GM12878 (cell line): ENCODE data around the gene PRKCB. TPM values are rescaled to one million over a fixed set of nuclear protein-coding genes. Genes with fewer than 3 reads are reported as not detected.

Experiments
- ATAC-seq: fragments of 200-7000 bp; cut with Tn5 transposase; 3 replicates; pipeline ENCODE4 v1.9.1; 2020; ENCODE audit warnings: mild to moderate bottlenecking, moderate library complexity
- BruUV-seq: library from RNA; stranded (reverse); fragments of 400-500 nt; replicated peaks from 2 replicates; lab custom pipeline; 2021; lab: Mats Ljungman, UMichigan
- CTCF ChIA-PET: fragments of 300-600 bp; sonication (Branson Sonifier 250); formaldehyde crosslinking; extraction: SDS; loops from one replicate; lab custom pipeline; 2021; ENCODE audit warnings: inconsistent platforms; lab: Yijun Ruan, JAX
- POLR2A ChIA-PET: fragments of 350-600 bp; formaldehyde crosslinking; extraction: SDS; loops from one replicate; lab custom pipeline; 2021; ENCODE audit warnings: inconsistent platforms; lab: Charles Lee
- RAD21 ChIA-PET: fragments of 300-600 bp; sonication (Branson Sonifier 250); formaldehyde crosslinking; loops from one replicate; lab custom pipeline; 2023; ENCODE audit warnings: antibody characterized with exemption; ENCODE audit not compliant: unreplicated experiment; lab: Charles Lee
- SMC1A ChIA-PET: fragments of 300-600 bp; sonication (Branson Sonifier 250); formaldehyde crosslinking; loops from one replicate; lab custom pipeline; 2023; ENCODE audit not compliant: unreplicated experiment, uncharacterized antibody; lab: Charles Lee
- DNase-seq: peaks from one replicate; pipeline ENCODE4 v3.0.0-alpha.2; 2011; ENCODE audit warnings: low read depth, low spot score
- FAIRE-seq: peaks from 3 replicates; lab custom pipeline; 2011; peaks lifted over from hg19 to GRCh38; lab: Jason Lieb, UNC
- H2AFZ ChIP-seq: 2 replicates; pipeline ENCODE4 v1.6.0; 2011; ENCODE audit warnings: low read depth, low read length, control low read depth; ENCODE audit not compliant: control insufficient read depth
- H3K27ac ChIP-seq: 2 replicates; pipeline ENCODE4 v1.5.1; 2011; ENCODE audit warnings: control low read depth; ENCODE audit not compliant: control insufficient read depth, insufficient read depth
- H3K27me3 ChIP-seq, 2 experiments: replicated peaks in 1 of 2; 2 replicates each; pipeline versions ENCODE4 v1.6.0 to v1.6.1; 2011; ENCODE audit warnings: low read length in 1 of 2; ENCODE audit not compliant: control insufficient read depth in 2 of 2, insufficient read depth in 2 of 2
- H3K36me3 ChIP-seq, 2 experiments: 2 replicates each; pipeline ENCODE4 v1.5.1; 2011; ENCODE audit warnings: low read length in 1 of 2; ENCODE audit not compliant: control insufficient read depth in 2 of 2, insufficient read depth in 2 of 2
- H3K4me1 ChIP-seq: 2 replicates; pipeline ENCODE4 v1.6.1; 2011; ENCODE audit warnings: mild to moderate bottlenecking, low read length, moderate library complexity, mixed read lengths; ENCODE audit not compliant: control insufficient read depth, insufficient read depth
- H3K4me2 ChIP-seq: 2 replicates; pipeline ENCODE4 v1.6.0; 2011; ENCODE audit warnings: control low read depth; ENCODE audit not compliant: control insufficient read depth, insufficient read depth
- H3K4me3 ChIP-seq: fragments of 200-600 bp; sonication (generic); 2 replicates; pipeline ENCODE4 v1.5.1; 2016
- H3K79me2 ChIP-seq: 2 replicates; pipeline ENCODE4 v1.6.0; 2011; ENCODE audit warnings: low read length; ENCODE audit not compliant: control insufficient read depth, insufficient read depth
- H3K9ac ChIP-seq: 2 replicates; pipeline ENCODE4 v1.8.0; 2011; ENCODE audit warnings: low read length, control low read depth, mixed read lengths; ENCODE audit not compliant: control insufficient read depth, insufficient read depth
- H3K9me3 ChIP-seq: replicated peaks from 3 replicates; pipeline ENCODE4 v1.5.1; 2011; ENCODE audit warnings: mild to moderate bottlenecking, low read length; ENCODE audit not compliant: control insufficient read depth, insufficient read depth
- H4K20me1 ChIP-seq: 2 replicates; pipeline ENCODE4 v1.6.0; 2011; ENCODE audit not compliant: control insufficient read depth, insufficient read depth
- BMI1 ChIP-seq: fragments of 450-650 bp; IDR thresholded peaks from 2 replicates; pipeline ENCODE4 v1.6.1; 2016; ENCODE audit warnings: mild to moderate bottlenecking, moderate library complexity, borderline replicate concordance
- FOXK2 ChIP-seq: fragments of 450-650 bp; IDR thresholded peaks from 2 replicates; pipeline ENCODE4 v1.6.1; 2017; ENCODE audit warnings: mild to moderate bottlenecking, moderate library complexity
- NFIC ChIP-seq: IDR thresholded peaks from 2 replicates; pipeline ENCODE4 v1.6.1; 2012; ENCODE audit warnings: low read depth, mild to moderate bottlenecking, inconsistent platforms, low read length, moderate library complexity
- SMAD1 ChIP-seq: fragments of 450-650 bp; IDR thresholded peaks from 2 replicates; pipeline ENCODE4 v1.6.1; 2018; ENCODE audit warnings: mild to moderate bottlenecking, low read depth; ENCODE audit not compliant: partially characterized antibody
- SMC3 ChIP-seq: IDR thresholded peaks from 2 replicates; pipeline ENCODE4 v1.6.1; 2011; ENCODE audit warnings: low read length, improper control_type of control experiment, borderline replicate concordance
- TCF3 ChIP-seq: IDR thresholded peaks from 2 replicates; pipeline ENCODE4 v1.6.1; 2012; ENCODE audit warnings: low read depth, mild to moderate bottlenecking, low read length, borderline replicate concordance; ENCODE audit not compliant: insufficient read depth
- WGBS: methylation state at CpG from one replicate; pipeline ENCODE4 v1.1.6; 2016; ENCODE audit warnings: low lambda C conversion rate; ENCODE audit not compliant: insufficient replicate concordance, insufficient coverage; ENCODE audit errors: missing lambda C conversion rate; 5-methylcytosine and 5-hydroxymethylcytosine counted together
- in situ Hi-C: fragments of 300-500 bp; cut with MboI; formaldehyde crosslinking; loops from 9 replicates; pipeline ENCODE4 v1.14.3; 2018; ENCODE audit warnings: mixed read lengths
- intact Hi-C: fragments of 100-400 bp; cut with micrococcal nuclease; formaldehyde crosslinking; loops from one replicate; pipeline ENCODE4 v1.14.2; 2022; ENCODE audit not compliant: unreplicated experiment
- polyA plus RNA-seq, 11 experiments: library from polyadenylated mRNA; depleted of rRNA in 4 of 11; unstranded in 6 of 11; stranded (reverse) in 5 of 11; fragments of >200 nt; fragmentation: Nextera tagmentation in 4 of 11; fragmentation: Illumina TruSeq in 1 of 11; extraction: Ambion mirVana in 4 of 11; extraction: Trizol in 1 of 11; gene quantifications; 1 replicate in 1 of 11; 2 replicates in 10 of 11; pipeline versions ENCODE4 v1.2.1 to v1.2.3, GENCODE V29; 2011 to 2016; ENCODE audit warnings: inconsistent platforms in 2 of 11, missing spikeins in 2 of 11, low read depth in 1 of 11
- total RNA-seq, 4 experiments: library from RNA; depleted of rRNA in 3 of 4; stranded (reverse); fragments of >200 nt in 3 of 4; fragmentation: Illumina TruSeq in 1 of 4; extraction: Trizol in 1 of 4; gene quantifications; 2 replicates each; pipeline versions ENCODE4 v1.2.1 to v1.2.3, GENCODE V29; 2013 to 2021
- TF ChIP-seq, protein P1 (sequence below): IDR thresholded peaks from 2 replicates; pipeline ENCODE4 v1.6.1; 2012; ENCODE audit warnings: low read length, inconsistent platforms

The PRKCB gene
- total and polyA plus RNA-seq, 10 of the 15 experiments (the other 5 are each of a cell fraction or from before 2014, with no cell fraction given): 21.4 to 158 (median 97.3) TPM

DNA sequence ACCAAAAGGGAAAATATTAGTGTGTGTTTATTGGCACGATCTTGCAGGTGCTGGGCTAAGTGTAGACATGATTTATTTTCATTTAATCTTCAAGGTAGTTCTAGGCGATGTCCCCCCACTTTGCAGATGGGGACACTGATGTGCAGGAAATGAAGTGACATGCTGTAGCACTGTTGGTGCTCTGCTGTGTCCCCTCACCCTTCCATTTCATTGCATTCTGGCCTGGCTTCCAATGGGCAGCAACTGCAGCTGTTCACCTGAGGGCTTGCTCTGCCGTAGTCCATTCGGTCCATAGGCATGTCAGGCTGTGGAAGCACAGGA is 123.9 kb downstream of the PRKCB start:
- Histone ChIP-seq H3K4me2 (peak overlapping the region; percentile 1), H4K20me1 (peaks cover 4% of the 10 kb centered on the region; the same call in 1 of the 2 replicates), H3K27ac (no peak overlapping the region), H3K4me3 (no peak overlapping the region), H3K4me1 (peaks cover 18% of the 10 kb centered on the region), H3K27me3 (no peaks in the 10 kb centered on the region), H3K79me2 (peaks cover 33% of the 10 kb centered on the region), H3K9ac (no peak overlapping the region), H3K36me3 (peaks cover 3 to 17% of the 10 kb centered on the region in 2 experiments), H2AFZ (no peak overlapping the region), H3K9me3 (no peaks in the 10 kb centered on the region)
- ChIA-PET RAD21 (interaction anchor here (0.9 to 1.4 kb wide), 4 partner anchors 13 to 155 kb away, joined by 3 to 5 read pairs (median 4); no protein-coding TSS in a partner anchor), POLR2A (interaction anchor here (0.6 to 1.5 kb wide), 4 partner anchors 10 to 179 kb away, joined by 3 read pairs; no protein-coding TSS in a partner anchor), CTCF (interaction anchor here (0.6 to 2.3 kb wide), 4 partner anchors 9 to 156 kb away, joined by 3 to 9 read pairs (median 4); no protein-coding TSS in a partner anchor), SMC1A (interaction anchor here (0.8 to 2.1 kb wide), 6 partner anchors 24 to 157 kb away, joined by 3 to 7 read pairs (median 5); no protein-coding TSS in a partner anchor)
- no peak for DNase-seq
- WGBS: 58% methylated on average over 4 of the region's 4 CpGs
- in situ Hi-C loops: no loop called here
- intact Hi-C loops: no loop called here
- ATAC-seq: peak; percentile 55; the same call in 2 of the 3 replicates
- TF ChIP-seq SMAD1 (no peak), TCF3 (no peak), NFIC (0 out of 2 replicates have a peak, but pooled peaks have one; percentile 24)
- no TSS peak for BruUV-seq
- no peak for FAIRE-seq

- peaks cover 5 to 23% of the 10 kb centered on the region in 2 experiments for H3K36me3 ChIP-seq
- peaks cover 4% of the 10 kb centered on the region; the same call in 1 of the 2 replicates for H4K20me1 ChIP-seq
- no TSS peak for BruUV-seq
- peaks cover 31% of the 10 kb centered on the region for H3K79me2 ChIP-seq
- no peak overlapping the region for H3K27ac ChIP-seq
- ChIA-PET SMC1A (interaction anchor here (0.8 to 2.1 kb wide), 7 partner anchors 11 to 157 kb away, joined by 3 to 7 read pairs (median 5); no protein-coding TSS in a partner anchor), CTCF (interaction anchor here (0.6 to 2.3 kb wide), 6 partner anchors 10 to 157 kb away, joined by 3 to 9 read pairs (median 4); no protein-coding TSS in a partner anchor), RAD21 (interaction anchor here (1.4 kb wide), 2 partner anchors 83 to 121 kb away, joined by 4 read pairs; no protein-coding TSS in a partner anchor), POLR2A (interaction anchor here (0.6 to 1.5 kb wide), 2 partner anchors 11 to 180 kb away, joined by 3 read pairs; no protein-coding TSS in a partner anchor)
- intact Hi-C loops (no loop called here), in situ Hi-C loops (no loop called here)
- H3K9ac ChIP-seq: no peak overlapping the region
- TF ChIP-seq FOXK2: no peak
- TF ChIP-seq BMI1: no peak
- TF ChIP-seq SMAD1: no peak
- TF ChIP-seq SMC3: no peak
- TF ChIP-seq, protein P1, sequence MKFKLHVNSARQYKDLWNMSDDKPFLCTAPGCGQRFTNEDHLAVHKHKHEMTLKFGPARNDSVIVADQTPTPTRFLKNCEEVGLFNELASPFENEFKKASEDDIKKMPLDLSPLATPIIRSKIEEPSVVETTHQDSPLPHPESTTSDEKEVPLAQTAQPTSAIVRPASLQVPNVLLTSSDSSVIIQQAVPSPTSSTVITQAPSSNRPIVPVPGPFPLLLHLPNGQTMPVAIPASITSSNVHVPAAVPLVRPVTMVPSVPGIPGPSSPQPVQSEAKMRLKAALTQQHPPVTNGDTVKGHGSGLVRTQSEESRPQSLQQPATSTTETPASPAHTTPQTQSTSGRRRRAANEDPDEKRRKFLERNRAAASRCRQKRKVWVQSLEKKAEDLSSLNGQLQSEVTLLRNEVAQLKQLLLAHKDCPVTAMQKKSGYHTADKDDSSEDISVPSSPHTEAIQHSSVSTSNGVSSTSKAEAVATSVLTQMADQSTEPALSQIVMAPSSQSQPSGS: no peak
- FAIRE-seq: no peak
- DNase-seq: no peak
- no peak overlapping the region for H2AFZ ChIP-seq
- H3K4me3 ChIP-seq: no peak overlapping the region
- ATAC-seq: peak; percentile 23
- H3K27me3 ChIP-seq: no peaks in the 10 kb centered on the region
- no peaks in the 10 kb centered on the region for H3K9me3 ChIP-seq
- peaks cover 18% of the 10 kb centered on the region for H3K4me1 ChIP-seq
- 67% methylated on average over 4 of the region's 5 CpGs for WGBS
- peak overlapping the region; percentile 1 for H3K4me2 ChIP-seq
Measured at GRCh38 chr16:23960081-23960885, 124.5 kb downstream of the PRKCB start.
